Suppressor macrophage treated with lipopolysaccharide for 1 hour (primary cell): ENCODE results near the gene FBXO28.

ENCODE experiments used
- DNase-seq, 3 donors: peaks; one replicate each; pipeline ENCODE4 v3.0.0-alpha.2; 2020 to 2022

The FBXO28 gene

GRCh38 chr1:224096773-224097172 is 17.1 kb upstream of the FBXO28 start:
- DNase-seq, result no peak

- DNase-seq, result no peak
Observed at GRCh38 chr1:224098007-224098406, 15.9 kb upstream of the FBXO28 start.

GRCh38 chr1:224106568-224107281 is 7.2 kb upstream of the FBXO28 start:
- DNase-seq, result peak in 2 of 3 donors; percentile 19 to 24

- no peak for DNase-seq
Observed at GRCh38 chr1:224107282-224107625, 6.7 kb upstream of the FBXO28 start.

GRCh38 chr1:224108991-224109390 is 4.9 kb upstream of the FBXO28 start:
- no peak for DNase-seq

GRCh38 chr1:224109981-224110380 is 3.9 kb upstream of the FBXO28 start:
- no peak for DNase-seq

GRCh38 chr1:224113005-224113404 is 906 bp upstream of the FBXO28 start:
- DNase-seq, result no peak

DNA sequence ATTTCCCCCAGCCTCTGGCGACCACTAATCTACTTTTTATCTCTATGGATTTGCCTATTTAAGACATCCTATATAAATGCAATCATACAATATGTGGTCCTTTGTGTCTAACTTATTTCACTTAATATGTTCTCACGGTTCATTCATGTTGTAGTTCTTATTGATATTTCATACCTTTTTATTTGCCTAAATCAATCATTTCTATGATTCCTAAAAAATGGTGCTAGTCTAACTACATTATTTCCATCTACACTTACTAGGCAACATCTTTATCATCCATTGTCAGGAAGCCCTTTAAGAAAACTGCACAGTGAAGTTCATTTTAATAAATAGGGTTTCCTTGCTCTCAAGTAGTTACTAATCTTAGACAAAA is 380 bp upstream of the FBXO28 start:
- DNase-seq, result peak in 1 of 3 donors; percentile 3

DNA sequence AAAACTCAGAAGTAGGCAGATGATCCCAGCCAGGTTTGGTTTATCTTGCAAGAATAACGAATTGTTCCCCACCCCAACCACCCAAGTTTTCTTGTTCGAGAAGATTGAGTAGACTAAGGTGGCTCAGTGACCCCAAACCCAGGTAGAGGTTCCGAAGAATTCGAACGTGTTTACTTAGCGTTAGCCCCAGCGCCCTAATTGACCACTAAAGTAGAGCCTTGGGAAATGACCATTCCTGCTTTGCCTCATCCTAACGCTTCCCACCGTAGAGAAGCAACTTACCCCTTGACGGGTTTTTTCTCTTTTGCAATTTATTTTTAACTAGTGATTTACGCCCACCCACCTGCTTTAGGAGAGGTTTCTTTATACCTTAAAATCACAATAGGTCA is 870 bp downstream of the FBXO28 start:
- peak in 2 of 3 donors; percentile 12 to 16 for DNase-seq

DNA sequence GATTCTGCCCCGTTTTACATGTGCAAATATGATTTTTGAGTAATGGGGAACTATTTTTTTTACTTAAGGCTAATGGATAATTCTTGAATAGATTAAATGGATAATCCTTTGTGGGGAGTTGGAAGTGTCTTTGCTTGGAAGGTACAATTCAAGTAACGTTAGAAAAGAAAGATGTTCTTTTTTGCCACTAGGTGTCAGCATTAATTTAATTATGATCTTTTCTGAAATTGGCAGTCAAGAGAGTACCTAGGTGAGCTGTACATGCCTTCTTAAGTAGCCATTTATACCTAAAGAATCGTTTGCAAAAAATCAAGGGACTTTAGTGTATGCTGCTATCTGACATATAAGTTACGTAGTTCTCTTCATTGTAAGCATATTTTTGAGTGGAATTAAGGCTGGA is 2.2 kb downstream of the FBXO28 start:
- peak; percentile 36 to 79 (median 76) for DNase-seq

GRCh38 chr1:224118688-224119087 is 4.8 kb downstream of the FBXO28 start:
- no peak for DNase-seq

DNA sequence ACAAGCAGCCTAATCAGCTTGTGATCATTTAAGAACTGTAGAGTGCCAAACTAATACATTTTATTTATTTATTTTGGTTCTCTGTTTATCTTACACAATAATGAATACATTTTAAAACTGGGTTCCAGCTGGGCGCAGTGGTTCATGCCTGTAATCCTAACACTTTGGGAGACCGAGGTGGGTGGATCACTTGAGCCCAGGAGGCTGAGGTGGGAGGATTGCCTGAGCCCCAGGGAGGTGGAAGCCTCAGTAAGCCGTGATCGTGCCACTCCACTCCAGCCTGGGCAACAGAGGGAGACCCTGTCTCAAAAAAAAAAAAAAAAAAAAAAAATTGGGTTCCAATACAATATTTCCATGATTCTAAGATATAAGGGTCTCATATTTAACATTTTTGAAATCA is 9.2 kb downstream of the FBXO28 start:
- no peak for DNase-seq

DNA sequence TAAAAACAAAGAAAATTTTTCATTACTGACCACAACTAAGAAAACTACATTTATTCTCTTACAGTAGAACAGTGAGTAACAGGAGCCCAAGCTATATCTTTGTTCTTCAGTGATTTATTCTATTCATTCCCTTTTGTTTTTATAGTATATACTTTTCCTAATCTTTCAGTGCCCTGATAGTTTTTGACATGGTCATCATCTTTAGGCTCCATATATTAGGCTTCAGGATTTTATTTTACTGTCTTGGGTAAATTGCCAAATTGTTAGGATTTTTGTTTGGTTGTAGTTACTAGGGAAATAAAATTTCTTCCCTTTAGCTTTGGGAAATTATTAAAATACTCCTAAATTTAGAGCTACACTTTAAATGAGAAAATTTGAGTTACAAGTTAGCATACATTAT is 10.3 kb downstream of the FBXO28 start:
- no peak for DNase-seq

DNA sequence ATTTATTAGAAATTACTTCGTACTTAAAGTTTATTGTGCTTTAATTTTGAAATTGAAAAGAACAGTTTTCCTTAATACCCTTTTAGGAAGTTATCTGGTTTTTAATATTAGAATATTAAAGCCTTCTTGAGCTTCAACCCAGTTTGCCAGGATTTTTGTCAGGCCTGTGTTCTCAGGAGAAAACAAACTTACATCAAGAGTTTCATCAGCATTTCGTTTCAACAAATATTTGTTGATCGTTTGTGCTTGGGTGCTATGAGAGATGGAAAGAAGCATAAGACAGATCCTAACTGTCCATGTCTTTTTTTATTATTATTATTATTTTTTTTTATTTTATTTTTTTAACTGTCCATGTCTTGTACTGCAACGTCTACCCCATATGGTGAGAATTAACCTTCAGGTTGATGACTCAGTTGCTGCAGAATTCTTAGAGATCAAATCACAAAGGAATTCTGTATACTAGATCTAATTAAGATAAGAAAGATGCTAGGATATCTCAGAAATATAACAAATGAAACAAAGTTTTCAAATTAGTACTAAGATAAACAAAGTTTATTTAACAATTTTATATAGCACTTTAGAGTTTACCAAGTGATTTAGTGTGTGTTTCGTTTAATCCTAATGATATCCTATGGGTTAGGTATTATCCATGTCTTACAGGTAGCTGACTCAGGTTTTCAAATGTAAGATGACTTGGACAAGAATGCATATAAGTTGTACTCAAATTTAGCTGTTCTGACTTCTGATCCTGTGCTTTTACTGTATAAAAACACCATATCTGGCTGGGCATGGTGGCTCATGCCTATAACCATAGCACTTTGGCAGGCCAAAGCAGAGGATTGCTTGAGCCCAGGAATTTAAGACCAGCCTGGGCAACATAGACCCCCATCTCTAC is 14.3 kb downstream of the FBXO28 start:
- no peak for DNase-seq

GRCh38 chr1:224131253-224131652 is 17.3 kb downstream of the FBXO28 start:
- no peak for DNase-seq

DNA sequence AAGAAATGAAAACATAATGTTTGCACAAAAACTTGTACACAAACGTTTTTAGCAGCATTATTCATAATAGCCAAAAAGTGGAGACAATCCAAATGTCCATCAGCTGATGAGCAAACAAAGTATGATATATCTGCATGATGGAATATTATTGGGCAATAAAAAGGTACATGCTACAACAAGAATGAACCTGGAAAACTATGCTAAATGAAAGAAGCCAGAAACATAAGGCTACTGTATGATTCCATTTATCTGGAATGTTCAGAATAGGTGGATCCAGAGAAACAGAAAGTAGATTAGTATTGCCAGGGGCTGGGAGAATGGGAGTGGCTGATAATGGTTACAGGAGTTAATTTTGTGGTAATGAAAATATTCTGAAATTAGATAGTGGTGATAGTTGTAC is 19.0 kb downstream of the FBXO28 start:
- no peak for DNase-seq

DNA sequence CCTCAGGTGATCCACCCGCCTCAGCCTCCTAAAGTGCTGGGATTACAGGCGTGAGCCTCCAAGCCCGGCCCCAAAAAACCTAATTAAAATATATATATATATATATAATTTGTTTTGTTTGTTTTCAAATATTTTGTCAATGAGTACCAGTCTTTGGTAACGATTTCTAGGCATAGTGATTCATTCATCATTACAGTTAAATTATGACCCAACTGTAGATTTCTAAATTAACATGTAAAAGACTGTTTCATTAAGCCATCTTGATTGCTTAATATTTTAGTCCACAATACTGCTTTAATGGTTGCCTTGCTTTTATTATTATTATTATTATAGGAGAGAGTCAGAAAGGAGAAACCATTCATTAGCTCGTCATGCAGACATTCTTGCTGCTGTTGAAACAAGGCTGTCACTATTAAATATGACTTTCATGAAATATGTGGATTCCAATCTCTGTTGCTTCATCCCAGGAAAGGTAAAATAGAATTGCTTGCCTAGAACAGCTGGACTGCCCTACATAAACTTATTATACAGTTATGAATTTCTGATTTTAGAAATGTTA is 19.9 kb downstream of the FBXO28 start:
- DNase-seq, result no peak

GRCh38 chr1:224137518-224137917 is 23.6 kb downstream of the FBXO28 start:
- no peak for DNase-seq

- no peak for DNase-seq
Observed at GRCh38 chr1:224138198-224138597, 24.3 kb downstream of the FBXO28 start.

GRCh38 chr1:224141693-224142092 is 27.8 kb downstream of the FBXO28 start:
- DNase-seq, result no peak

DNA sequence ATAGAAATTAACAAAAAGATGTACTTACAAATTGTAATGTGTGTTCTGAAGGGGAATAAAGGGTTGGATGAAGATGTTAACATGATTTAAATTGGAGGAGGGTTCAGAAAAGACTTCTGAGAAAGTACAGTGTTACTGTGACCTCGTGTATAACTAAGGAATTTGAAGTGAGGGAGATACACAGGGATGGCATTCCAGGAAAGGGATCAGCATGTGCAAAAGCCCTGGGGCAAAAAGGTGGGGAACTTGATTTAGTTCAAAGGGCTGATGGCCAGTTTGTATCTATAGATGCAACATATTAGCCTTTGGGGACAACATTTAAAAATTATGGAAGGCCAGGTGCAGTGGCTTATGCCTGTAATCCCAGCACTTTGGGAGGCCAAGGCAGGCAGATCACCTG is 35.8 kb downstream of the FBXO28 start:
- DNase-seq, result no peak

- DNase-seq, result no peak
Observed at GRCh38 chr1:224151117-224151516, 37.2 kb downstream of the FBXO28 start.

GRCh38 chr1:224157316-224157715 is 43.4 kb downstream of the FBXO28 start:
- DNase-seq, result no peak

GRCh38 chr1:224159541-224159940 is 45.6 kb downstream of the FBXO28 start:
- no peak for DNase-seq
